Smooth muscle cell (in vitro differentiated cells): ENCODE results near the gene HES1. TPM values are rescaled to one million over a fixed set of nuclear protein-coding genes. Genes with fewer than 3 reads are reported as not detected.
A peak's percentile ranks its signal among the peaks of the same experiment; 100 is the strongest.

Source experiments
- DNase-seq: peaks from one replicate; lab custom pipeline; 2025; ENCODE audit not compliant: unreplicated experiment; lab: John Stamatoyannopoulos, UW
- H2AFZ ChIP-seq: fragments of 200-600 bp; sonication (generic); 2 replicates; pipeline ENCODE4 v1.6.0; 2016; ENCODE audit warnings: antibody characterized with exemption, low read depth, mild to moderate bottlenecking
- H3F3A ChIP-seq: fragments of 200-600 bp; sonication (generic); 2 replicates; pipeline ENCODE4 v1.6.0; 2017; ENCODE audit warnings: antibody characterized with exemption, low read depth
- H3K27ac ChIP-seq: fragments of 200-600 bp; sonication (generic); 2 replicates; pipeline ENCODE4 v1.5.1; 2016; ENCODE audit warnings: low read depth, mild to moderate bottlenecking
- H3K27me3 ChIP-seq: fragments of 200-600 bp; sonication (generic); 2 replicates; pipeline ENCODE4 v1.6.1; 2016; ENCODE audit warnings: low read depth, mild to moderate bottlenecking
- H3K36me3 ChIP-seq: fragments of 200-600 bp; sonication (generic); 2 replicates; pipeline ENCODE4 v1.5.1; 2016; ENCODE audit warnings: low read depth
- H3K4me1 ChIP-seq: fragments of 200-600 bp; sonication (generic); 2 replicates; pipeline ENCODE4 v1.5.1; 2016; ENCODE audit warnings: low read depth
- H3K4me2 ChIP-seq: fragments of 200-600 bp; sonication (generic); 2 replicates; pipeline ENCODE4 v1.6.0; 2016; ENCODE audit warnings: mild to moderate bottlenecking
- H3K4me3 ChIP-seq: fragments of 200-600 bp; sonication (generic); 2 replicates; pipeline ENCODE4 v1.5.1; 2016; ENCODE audit warnings: mild to moderate bottlenecking
- H3K79me2 ChIP-seq: fragments of 200-600 bp; sonication (generic); 2 replicates; pipeline ENCODE4 v1.6.0; 2016; ENCODE audit warnings: low read depth, mild to moderate bottlenecking
- H3K9ac ChIP-seq: fragments of 200-600 bp; sonication (generic); 2 replicates; pipeline ENCODE4 v1.6.0; 2016; ENCODE audit warnings: low read depth
- H3K9me3 ChIP-seq: fragments of 200-600 bp; sonication (generic); replicated peaks from 2 replicates; pipeline ENCODE4 v1.5.1; 2016; ENCODE audit warnings: low read depth
- H4K20me1 ChIP-seq: fragments of 200-600 bp; sonication (generic); 2 replicates; pipeline ENCODE4 v1.6.0; 2016; ENCODE audit warnings: low read depth
- WGBS: methylation state at CpG from one replicate; pipeline ENCODE4 v1.1.7; 2016; ENCODE audit warnings: low lambda C conversion rate; 5-methylcytosine and 5-hydroxymethylcytosine counted together
- polyA plus RNA-seq: library from polyadenylated mRNA; unstranded; fragments of >200 nt; fragmentation: Nextera tagmentation; extraction: Ambion mirVana; gene quantifications from 2 replicates; pipeline ENCODE4 v1.2.1, GENCODE V29; 2016
- total RNA-seq: library from RNA; depleted of rRNA; stranded (reverse); fragments of >200 nt; gene quantifications from 2 replicates; pipeline ENCODE4 v1.2.3, GENCODE V29; 2014
- TF ChIP-seq, protein P1 (sequence below): fragments of 200-600 bp; sonication (generic); IDR thresholded peaks from 2 replicates; pipeline ENCODE4 v1.5.1; 2017; ENCODE audit warnings: borderline replicate concordance, mild to moderate bottlenecking, antibody characterized with exemption; ENCODE audit not compliant: insufficient read depth, poor library complexity, severe bottlenecking

HES1 gene
- total and polyA plus RNA-seq, 2 experiments from 2014 or later: 59.9 to 69.5 TPM

DNA sequence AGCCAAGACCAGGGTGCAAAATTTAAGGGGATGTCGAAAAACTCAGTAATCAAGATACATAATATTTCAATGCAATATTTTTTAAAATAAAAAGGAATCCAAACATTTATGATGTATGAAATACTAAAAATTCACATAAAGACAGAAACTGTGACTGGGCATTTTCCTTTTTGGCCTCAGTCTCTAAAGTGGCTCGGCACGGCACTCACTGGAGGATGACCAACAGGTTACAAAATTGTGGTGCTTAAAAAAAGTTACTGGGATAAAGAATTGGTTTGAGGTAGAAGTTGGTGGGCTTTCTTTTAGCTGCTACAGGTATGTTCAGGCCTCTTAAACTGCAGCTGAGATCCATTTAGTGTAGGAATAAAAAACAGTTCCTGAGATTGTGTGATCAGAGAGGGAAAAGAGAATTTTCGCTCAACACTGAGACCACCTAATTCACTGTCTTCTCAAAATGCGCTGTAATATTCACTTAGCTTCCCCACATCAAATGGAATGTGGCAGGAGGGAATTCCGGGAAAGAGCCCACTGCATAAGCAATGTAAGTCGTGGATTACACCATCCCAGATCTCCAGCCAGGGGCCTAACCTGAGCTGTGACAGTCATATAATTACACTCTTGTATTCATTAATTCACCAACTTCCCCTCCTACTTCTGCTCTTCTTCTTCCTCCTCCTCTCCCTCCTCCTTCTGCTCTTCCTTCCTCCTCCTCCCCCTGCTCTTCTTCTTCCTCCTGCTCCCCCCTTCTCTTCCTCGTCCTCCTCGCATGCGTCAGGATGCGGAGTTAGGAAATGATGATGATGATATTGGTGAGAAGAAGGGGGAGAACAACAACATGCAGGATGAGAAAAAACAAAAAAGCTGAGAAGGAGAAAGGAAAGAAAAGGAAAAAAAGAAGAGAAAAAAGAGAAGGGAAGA lies 45.9 kb downstream of the HES1 start:
- no peak overlapping the region for H3K4me2 ChIP-seq
- H3K4me1 ChIP-seq: peaks cover 34% of the 10 kb centered on the region
- no peaks in the 10 kb centered on the region for H3K36me3 ChIP-seq
- H3K4me3 ChIP-seq: no peak overlapping the region
- H3K9me3 ChIP-seq: no peaks in the 10 kb centered on the region
- H4K20me1 ChIP-seq: no peaks in the 10 kb centered on the region
- no peak overlapping the region for H3K27ac ChIP-seq
- no peaks in the 10 kb centered on the region for H3F3A ChIP-seq
- TF ChIP-seq, protein P1, sequence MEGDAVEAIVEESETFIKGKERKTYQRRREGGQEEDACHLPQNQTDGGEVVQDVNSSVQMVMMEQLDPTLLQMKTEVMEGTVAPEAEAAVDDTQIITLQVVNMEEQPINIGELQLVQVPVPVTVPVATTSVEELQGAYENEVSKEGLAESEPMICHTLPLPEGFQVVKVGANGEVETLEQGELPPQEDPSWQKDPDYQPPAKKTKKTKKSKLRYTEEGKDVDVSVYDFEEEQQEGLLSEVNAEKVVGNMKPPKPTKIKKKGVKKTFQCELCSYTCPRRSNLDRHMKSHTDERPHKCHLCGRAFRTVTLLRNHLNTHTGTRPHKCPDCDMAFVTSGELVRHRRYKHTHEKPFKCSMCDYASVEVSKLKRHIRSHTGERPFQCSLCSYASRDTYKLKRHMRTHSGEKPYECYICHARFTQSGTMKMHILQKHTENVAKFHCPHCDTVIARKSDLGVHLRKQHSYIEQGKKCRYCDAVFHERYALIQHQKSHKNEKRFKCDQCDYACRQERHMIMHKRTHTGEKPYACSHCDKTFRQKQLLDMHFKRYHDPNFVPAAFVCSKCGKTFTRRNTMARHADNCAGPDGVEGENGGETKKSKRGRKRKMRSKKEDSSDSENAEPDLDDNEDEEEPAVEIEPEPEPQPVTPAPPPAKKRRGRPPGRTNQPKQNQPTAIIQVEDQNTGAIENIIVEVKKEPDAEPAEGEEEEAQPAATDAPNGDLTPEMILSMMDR: no peak
- no peak overlapping the region for H2AFZ ChIP-seq
- H3K27me3 ChIP-seq: no peaks in the 10 kb centered on the region
- no peak for DNase-seq
- 79% methylated on average over 11 of the region's 11 CpGs for WGBS
- no peak overlapping the region for H3K9ac ChIP-seq
- H3K79me2 ChIP-seq: no peaks in the 10 kb centered on the region

- H3K9me3 ChIP-seq: no peaks in the 10 kb centered on the region
- no peak overlapping the region for H3K27ac ChIP-seq
- H3K27me3 ChIP-seq: no peaks in the 10 kb centered on the region
- H3K79me2 ChIP-seq: no peaks in the 10 kb centered on the region
- DNase-seq: no peak
- H3K36me3 ChIP-seq: no peaks in the 10 kb centered on the region
- H4K20me1 ChIP-seq: no peaks in the 10 kb centered on the region
- H3K4me2 ChIP-seq: no peak overlapping the region
- no peak overlapping the region for H3K9ac ChIP-seq
- H2AFZ ChIP-seq: no peak overlapping the region
- no peaks in the 10 kb centered on the region for H3F3A ChIP-seq
- WGBS: 96% methylated on average over 4 of the region's 4 CpGs
- no peak overlapping the region for H3K4me3 ChIP-seq
- TF ChIP-seq, protein P1: no peak
- peaks cover 31% of the 10 kb centered on the region for H3K4me1 ChIP-seq
Measured at GRCh38 chr3:194183271-194183670, 47.3 kb downstream of the HES1 start.

DNA sequence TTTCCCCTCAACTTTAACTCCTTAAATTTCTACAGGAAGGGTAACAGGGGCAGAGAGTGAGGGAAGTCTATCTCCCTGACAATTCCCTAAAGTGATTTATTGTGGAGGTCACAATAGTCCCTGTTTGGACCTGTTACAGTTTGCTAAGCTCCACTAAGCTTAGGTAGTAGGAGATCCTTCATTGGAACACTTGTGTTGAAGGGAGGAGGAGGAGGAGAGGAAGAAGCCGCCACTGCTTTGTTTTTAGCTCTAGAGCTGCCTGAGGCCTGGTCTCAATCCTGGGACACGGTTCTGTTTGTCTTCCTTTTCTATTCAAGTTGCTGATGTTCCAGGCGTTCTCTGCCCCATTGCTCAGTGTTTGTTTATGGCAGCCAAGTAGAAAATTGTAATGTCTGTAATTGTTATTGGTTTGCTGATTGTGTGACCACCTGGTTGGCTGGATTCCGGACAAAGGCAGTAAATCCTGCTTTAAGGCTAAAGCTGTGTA lies 48.4 kb downstream of the HES1 start:
- WGBS: 51% methylated on average over 4 of the region's 4 CpGs

More for the DNA sequence above, 48.4 kb downstream of the HES1 start:
- peaks cover 31% of the 10 kb centered on the region for H3K4me1 ChIP-seq
- H3K9ac ChIP-seq: no peak overlapping the region
- no peak for DNase-seq
- no peaks in the 10 kb centered on the region for H3K9me3 ChIP-seq
- no peaks in the 10 kb centered on the region for H3K36me3 ChIP-seq
- peak overlapping the region; percentile 80 for H2AFZ ChIP-seq
- TF ChIP-seq, protein P1: no peak
- H3K27ac ChIP-seq: no peak overlapping the region
- H3K4me2 ChIP-seq: no peak overlapping the region
- H3K4me3 ChIP-seq: no peak overlapping the region
- H3K79me2 ChIP-seq: no peaks in the 10 kb centered on the region
- H4K20me1 ChIP-seq: no peaks in the 10 kb centered on the region
- no peaks in the 10 kb centered on the region for H3K27me3 ChIP-seq
- H3F3A ChIP-seq: peaks cover 7% of the 10 kb centered on the region
